SK-N-SH treated with all-trans-retinoic acid at 6 μM for 48 hours (cell line): ENCODE data around the gene TNFRSF9.
"Not testable (repeated sequence)": the region's sequence is repeated elsewhere in the genome, so short reads cannot be mapped to it uniquely, and the experiment has no call there.

ENCODE experiments used
- ATAC-seq: fragments of 200-7000 bp; cut with Tn5 transposase; 3 replicates; pipeline ENCODE4 v1.9.1; 2020; ENCODE audit warnings: mild to moderate bottlenecking, moderate library complexity
- ARNTL ChIP-seq: fragments of 450-650 bp; formaldehyde crosslinking; IDR thresholded peaks from 2 replicates; pipeline ENCODE4 v1.5.0; 2020; ENCODE audit warnings: low read depth, mild to moderate bottlenecking, moderate library complexity, borderline replicate concordance
- BACH2 ChIP-seq: fragments of 250-450 bp; sonication (Bioruptor Pico); IDR thresholded peaks from 2 replicates; pipeline ENCODE4 v1.9.0; 2021; ENCODE audit warnings: mild to moderate bottlenecking, borderline replicate concordance
- CSDC2 ChIP-seq: fragments of 250-450 bp; sonication (Bioruptor Pico); IDR thresholded peaks from 2 replicates; pipeline ENCODE4 v1.5.0; 2020; ENCODE audit warnings: mild to moderate bottlenecking, moderate library complexity
- ESRRG ChIP-seq: fragments of 250-450 bp; sonication (Bioruptor Pico); IDR thresholded peaks from 2 replicates; pipeline ENCODE4 v1.6.1; 2021; ENCODE audit warnings: mild to moderate bottlenecking
- GLIS3 ChIP-seq: fragments of 250-450 bp; sonication (Bioruptor Pico); IDR thresholded peaks from 2 replicates; pipeline ENCODE4 v1.5.0; 2020; ENCODE audit warnings: mild to moderate bottlenecking, moderate library complexity
- ISL1 ChIP-seq: fragments of 250-450 bp; sonication (Bioruptor Pico); IDR thresholded peaks from 2 replicates; pipeline ENCODE4 v2.1.2; 2022; ENCODE audit warnings: mild to moderate bottlenecking, moderate library complexity
- OSR1 ChIP-seq: fragments of 250-450 bp; sonication (Bioruptor Pico); IDR thresholded peaks from 2 replicates; pipeline ENCODE4 v1.8.0; 2022; ENCODE audit warnings: moderate library complexity, mild to moderate bottlenecking, inconsistent platforms
- PPARA ChIP-seq: fragments of 250-450 bp; sonication (Bioruptor Pico); IDR thresholded peaks from 2 replicates; pipeline ENCODE4 v1.5.0; 2020; ENCODE audit warnings: mild to moderate bottlenecking, borderline replicate concordance
- RARB ChIP-seq: fragments of 250-450 bp; sonication (Bioruptor Pico); IDR thresholded peaks from 2 replicates; pipeline ENCODE4 v1.8.0; 2021; ENCODE audit warnings: mild to moderate bottlenecking, moderate library complexity
- SNAI2 ChIP-seq: fragments of 250-450 bp; sonication (Bioruptor Pico); IDR thresholded peaks from 2 replicates; pipeline ENCODE4 v1.5.0; 2020; ENCODE audit warnings: mild to moderate bottlenecking, moderate library complexity
- TCF4 ChIP-seq: fragments of 250-450 bp; sonication (Bioruptor Pico); IDR thresholded peaks from 2 replicates; pipeline ENCODE4 v1.8.0; 2021; ENCODE audit warnings: mild to moderate bottlenecking, moderate library complexity, borderline replicate concordance
- TOX ChIP-seq: fragments of 250-450 bp; sonication (Bioruptor Pico); IDR thresholded peaks from 2 replicates; pipeline ENCODE4 v1.8.0; 2021; ENCODE audit warnings: mild to moderate bottlenecking, moderate library complexity, borderline replicate concordance
- ZC3H10 ChIP-seq: fragments of 250-450 bp; sonication (Bioruptor Pico); IDR thresholded peaks from 2 replicates; pipeline ENCODE4 v1.5.1; 2021; ENCODE audit warnings: mild to moderate bottlenecking, moderate library complexity
- ZFP30 ChIP-seq: fragments of 450-650 bp; formaldehyde crosslinking; IDR thresholded peaks from 2 replicates; pipeline ENCODE4 v1.5.0; 2022; ENCODE audit warnings: mild to moderate bottlenecking, moderate library complexity
- ZNF70 ChIP-seq: fragments of 450-650 bp; formaldehyde crosslinking; IDR thresholded peaks from 2 replicates; pipeline ENCODE4 v1.5.0; 2020; ENCODE audit warnings: mild to moderate bottlenecking, moderate library complexity
- ZNF8 ChIP-seq: fragments of 450-650 bp; formaldehyde crosslinking; IDR thresholded peaks from 2 replicates; pipeline ENCODE4 v1.5.0; 2020; ENCODE audit warnings: mild to moderate bottlenecking, moderate library complexity
- TF ChIP-seq, protein P1 (sequence below): fragments of 250-450 bp; sonication (Bioruptor Pico); IDR thresholded peaks from 2 replicates; pipeline ENCODE4 v1.8.0; 2021; ENCODE audit warnings: low read depth, mild to moderate bottlenecking, moderate library complexity, borderline replicate concordance
- TF ChIP-seq, protein P2 (sequence below): fragments of 250-450 bp; sonication (Bioruptor Pico); IDR thresholded peaks from 2 replicates; pipeline ENCODE4 v1.5.1; 2021; ENCODE audit warnings: mild to moderate bottlenecking, moderate library complexity
- TF ChIP-seq, protein P3 (sequence below): fragments of 250-450 bp; sonication (Bioruptor Pico); IDR thresholded peaks from 2 replicates; pipeline ENCODE4 v1.5.0; 2020; ENCODE audit warnings: mild to moderate bottlenecking, moderate library complexity
- TF ChIP-seq, protein P4 (sequence below): fragments of 250-450 bp; sonication (Bioruptor Pico); IDR thresholded peaks from 2 replicates; pipeline ENCODE4 v1.8.0; 2020; ENCODE audit warnings: mild to moderate bottlenecking, moderate library complexity, borderline replicate concordance
- TF ChIP-seq, protein P5 (sequence below): fragments of 250-450 bp; sonication (Bioruptor Pico); IDR thresholded peaks from 2 replicates; pipeline ENCODE4 v1.5.1; 2020; ENCODE audit warnings: low read depth, mild to moderate bottlenecking, moderate library complexity

TNFRSF9 gene

DNA sequence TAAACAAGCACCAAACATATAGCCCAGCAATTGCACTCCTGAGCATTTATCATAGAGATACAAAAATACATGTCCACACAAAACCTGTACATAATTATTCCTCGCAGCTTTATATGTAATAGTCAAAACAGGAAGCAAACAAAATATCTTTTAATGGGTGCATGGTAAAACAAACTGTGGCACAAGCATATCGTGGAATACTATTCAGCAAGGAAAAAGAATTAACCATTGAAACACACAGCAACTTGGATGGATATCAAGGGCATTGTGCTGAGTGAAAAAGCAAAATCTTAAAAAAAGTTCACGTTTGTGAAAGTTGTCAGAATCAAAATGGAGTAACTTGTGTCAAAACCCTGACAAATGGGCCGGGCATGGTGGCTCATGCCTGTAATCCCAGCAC lies 12.4 kb downstream of the TNFRSF9 start (continued):
- TF ChIP-seq, protein P1, sequence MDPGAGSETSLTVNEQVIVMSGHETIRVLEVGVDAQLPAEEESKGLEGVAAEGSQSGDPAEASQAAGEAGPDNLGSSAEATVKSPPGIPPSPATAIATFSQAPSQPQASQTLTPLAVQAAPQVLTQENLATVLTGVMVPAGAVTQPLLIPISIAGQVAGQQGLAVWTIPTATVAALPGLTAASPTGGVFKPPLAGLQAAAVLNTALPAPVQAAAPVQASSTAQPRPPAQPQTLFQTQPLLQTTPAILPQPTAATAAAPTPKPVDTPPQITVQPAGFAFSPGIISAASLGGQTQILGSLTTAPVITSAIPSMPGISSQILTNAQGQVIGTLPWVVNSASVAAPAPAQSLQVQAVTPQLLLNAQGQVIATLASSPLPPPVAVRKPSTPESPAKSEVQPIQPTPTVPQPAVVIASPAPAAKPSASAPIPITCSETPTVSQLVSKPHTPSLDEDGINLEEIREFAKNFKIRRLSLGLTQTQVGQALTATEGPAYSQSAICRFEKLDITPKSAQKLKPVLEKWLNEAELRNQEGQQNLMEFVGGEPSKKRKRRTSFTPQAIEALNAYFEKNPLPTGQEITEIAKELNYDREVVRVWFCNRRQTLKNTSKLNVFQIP = no peak
- TF ChIP-seq ARNTL (no peak), CSDC2 (no peak), ZFP30 (no peak), ESRRG (CRISPR knock-in tag) (no peak), PPARA (CRISPR knock-in tag) (no peak)

DNA sequence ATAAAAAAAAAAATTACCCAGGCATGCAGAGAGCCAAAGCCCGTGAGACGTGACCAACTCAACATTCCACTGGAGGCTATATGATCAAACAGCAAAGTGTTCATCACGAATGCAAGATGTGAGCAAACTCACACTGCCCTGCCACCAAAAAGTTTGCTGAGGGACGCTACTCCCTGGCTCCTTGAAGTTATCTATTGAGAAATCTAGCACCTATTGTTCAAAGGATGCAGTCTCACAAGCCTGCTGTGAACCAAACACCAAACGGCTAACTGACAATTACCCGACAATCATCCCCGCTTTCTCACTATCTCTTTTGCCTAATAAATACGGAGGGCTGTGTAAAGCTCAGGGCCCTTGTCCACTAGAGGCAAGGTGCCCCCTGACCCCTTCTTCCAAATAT lies 13.6 kb downstream of the TNFRSF9 start:
- not testable (repeated sequence) for ATAC-seq

DNA sequence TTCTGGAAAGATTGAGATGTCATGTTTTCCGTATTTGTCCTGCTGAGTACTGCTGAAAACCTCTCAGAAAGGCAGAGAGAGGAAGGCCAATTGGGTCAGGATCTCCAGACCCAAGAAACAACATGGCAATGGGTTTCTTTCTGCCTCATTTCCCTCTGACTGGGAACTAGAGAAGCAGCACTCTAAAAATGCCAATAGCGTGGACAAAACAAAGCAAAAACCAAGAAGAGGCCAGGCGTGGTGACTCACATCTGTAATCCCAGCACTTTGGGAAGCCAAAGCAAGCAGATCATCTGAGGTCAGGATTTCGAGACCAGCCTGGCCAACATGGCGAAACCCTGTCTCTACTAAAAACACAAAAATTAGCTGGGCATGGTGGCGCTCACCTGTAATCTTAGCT lies 18.3 kb downstream of the TNFRSF9 start:
- no peak for ATAC-seq
- TF ChIP-seq ISL1 (CRISPR knock-in tag) = no peak
- TF ChIP-seq SNAI2 (CRISPR knock-in tag) = no peak
- TF ChIP-seq TOX (CRISPR knock-in tag) = no peak
- TF ChIP-seq, protein P2, sequence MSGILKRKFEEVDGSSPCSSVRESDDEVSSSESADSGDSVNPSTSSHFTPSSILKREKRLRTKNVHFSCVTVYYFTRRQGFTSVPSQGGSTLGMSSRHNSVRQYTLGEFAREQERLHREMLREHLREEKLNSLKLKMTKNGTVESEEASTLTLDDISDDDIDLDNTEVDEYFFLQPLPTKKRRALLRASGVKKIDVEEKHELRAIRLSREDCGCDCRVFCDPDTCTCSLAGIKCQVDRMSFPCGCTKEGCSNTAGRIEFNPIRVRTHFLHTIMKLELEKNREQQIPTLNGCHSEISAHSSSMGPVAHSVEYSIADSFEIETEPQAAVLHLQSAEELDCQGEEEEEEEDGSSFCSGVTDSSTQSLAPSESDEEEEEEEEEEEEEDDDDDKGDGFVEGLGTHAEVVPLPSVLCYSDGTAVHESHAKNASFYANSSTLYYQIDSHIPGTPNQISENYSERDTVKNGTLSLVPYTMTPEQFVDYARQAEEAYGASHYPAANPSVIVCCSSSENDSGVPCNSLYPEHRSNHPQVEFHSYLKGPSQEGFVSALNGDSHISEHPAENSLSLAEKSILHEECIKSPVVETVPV (CRISPR knock-in tag) = no peak
- TF ChIP-seq, protein P1 = no peak
- no peak for TF ChIP-seq ESRRG (CRISPR knock-in tag)
- TF ChIP-seq ZFP30 = no peak
- TF ChIP-seq RARB = no peak
- no peak for TF ChIP-seq PPARA (CRISPR knock-in tag)
- no peak for TF ChIP-seq ZNF8
- TF ChIP-seq ARNTL = no peak
- TF ChIP-seq, protein P3, sequence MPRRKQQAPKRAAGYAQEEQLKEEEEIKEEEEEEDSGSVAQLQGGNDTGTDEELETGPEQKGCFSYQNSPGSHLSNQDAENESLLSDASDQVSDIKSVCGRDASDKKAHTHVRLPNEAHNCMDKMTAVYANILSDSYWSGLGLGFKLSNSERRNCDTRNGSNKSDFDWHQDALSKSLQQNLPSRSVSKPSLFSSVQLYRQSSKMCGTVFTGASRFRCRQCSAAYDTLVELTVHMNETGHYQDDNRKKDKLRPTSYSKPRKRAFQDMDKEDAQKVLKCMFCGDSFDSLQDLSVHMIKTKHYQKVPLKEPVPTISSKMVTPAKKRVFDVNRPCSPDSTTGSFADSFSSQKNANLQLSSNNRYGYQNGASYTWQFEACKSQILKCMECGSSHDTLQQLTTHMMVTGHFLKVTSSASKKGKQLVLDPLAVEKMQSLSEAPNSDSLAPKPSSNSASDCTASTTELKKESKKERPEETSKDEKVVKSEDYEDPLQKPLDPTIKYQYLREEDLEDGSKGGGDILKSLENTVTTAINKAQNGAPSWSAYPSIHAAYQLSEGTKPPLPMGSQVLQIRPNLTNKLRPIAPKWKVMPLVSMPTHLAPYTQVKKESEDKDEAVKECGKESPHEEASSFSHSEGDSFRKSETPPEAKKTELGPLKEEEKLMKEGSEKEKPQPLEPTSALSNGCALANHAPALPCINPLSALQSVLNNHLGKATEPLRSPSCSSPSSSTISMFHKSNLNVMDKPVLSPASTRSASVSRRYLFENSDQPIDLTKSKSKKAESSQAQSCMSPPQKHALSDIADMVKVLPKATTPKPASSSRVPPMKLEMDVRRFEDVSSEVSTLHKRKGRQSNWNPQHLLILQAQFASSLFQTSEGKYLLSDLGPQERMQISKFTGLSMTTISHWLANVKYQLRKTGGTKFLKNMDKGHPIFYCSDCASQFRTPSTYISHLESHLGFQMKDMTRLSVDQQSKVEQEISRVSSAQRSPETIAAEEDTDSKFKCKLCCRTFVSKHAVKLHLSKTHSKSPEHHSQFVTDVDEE (CRISPR knock-in tag) = no peak
- no peak for TF ChIP-seq CSDC2
- TF ChIP-seq, protein P4, sequence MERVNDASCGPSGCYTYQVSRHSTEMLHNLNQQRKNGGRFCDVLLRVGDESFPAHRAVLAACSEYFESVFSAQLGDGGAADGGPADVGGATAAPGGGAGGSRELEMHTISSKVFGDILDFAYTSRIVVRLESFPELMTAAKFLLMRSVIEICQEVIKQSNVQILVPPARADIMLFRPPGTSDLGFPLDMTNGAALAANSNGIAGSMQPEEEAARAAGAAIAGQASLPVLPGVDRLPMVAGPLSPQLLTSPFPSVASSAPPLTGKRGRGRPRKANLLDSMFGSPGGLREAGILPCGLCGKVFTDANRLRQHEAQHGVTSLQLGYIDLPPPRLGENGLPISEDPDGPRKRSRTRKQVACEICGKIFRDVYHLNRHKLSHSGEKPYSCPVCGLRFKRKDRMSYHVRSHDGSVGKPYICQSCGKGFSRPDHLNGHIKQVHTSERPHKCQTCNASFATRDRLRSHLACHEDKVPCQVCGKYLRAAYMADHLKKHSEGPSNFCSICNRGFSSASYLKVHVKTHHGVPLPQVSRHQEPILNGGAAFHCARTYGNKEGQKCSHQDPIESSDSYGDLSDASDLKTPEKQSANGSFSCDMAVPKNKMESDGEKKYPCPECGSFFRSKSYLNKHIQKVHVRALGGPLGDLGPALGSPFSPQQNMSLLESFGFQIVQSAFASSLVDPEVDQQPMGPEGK (CRISPR knock-in tag) = no peak
- no peak for TF ChIP-seq ZC3H10

DNA sequence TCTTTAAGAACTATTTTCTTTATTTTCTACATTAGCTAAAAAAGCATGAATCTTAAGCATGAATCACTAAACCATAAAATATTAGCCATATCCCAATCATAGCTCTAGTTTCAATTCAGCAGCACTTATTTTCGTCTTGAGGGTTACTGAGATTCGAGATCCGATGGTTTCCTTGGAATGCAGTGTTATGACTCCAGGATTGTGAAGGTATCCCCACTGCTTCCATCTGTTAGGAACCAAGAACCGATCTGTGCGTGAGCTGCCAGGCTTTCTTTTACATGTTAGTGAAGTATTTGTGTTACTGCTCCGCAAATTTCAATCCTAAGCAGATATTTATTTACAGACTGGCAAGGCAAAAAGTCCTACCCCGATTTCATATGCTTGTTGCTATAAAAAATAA lies 18.8 kb downstream of the TNFRSF9 start:
- no peak for ATAC-seq
- TF ChIP-seq BACH2 (no peak), ARNTL (no peak), ISL1 (CRISPR knock-in tag) (no peak), ESRRG (CRISPR knock-in tag) (no peak), RARB (no peak), GLIS3 (CRISPR knock-in tag) (no peak), OSR1 (CRISPR knock-in tag) (no peak), ZNF8 (no peak), TCF4 (no peak), SNAI2 (CRISPR knock-in tag) (no peak), ZFP30 (no peak), CSDC2 (no peak), ZNF70 (no peak), ZC3H10 (no peak), TOX (CRISPR knock-in tag) (no peak)
- TF ChIP-seq, protein P3 (CRISPR knock-in tag) = no peak
- TF ChIP-seq, protein P5, sequence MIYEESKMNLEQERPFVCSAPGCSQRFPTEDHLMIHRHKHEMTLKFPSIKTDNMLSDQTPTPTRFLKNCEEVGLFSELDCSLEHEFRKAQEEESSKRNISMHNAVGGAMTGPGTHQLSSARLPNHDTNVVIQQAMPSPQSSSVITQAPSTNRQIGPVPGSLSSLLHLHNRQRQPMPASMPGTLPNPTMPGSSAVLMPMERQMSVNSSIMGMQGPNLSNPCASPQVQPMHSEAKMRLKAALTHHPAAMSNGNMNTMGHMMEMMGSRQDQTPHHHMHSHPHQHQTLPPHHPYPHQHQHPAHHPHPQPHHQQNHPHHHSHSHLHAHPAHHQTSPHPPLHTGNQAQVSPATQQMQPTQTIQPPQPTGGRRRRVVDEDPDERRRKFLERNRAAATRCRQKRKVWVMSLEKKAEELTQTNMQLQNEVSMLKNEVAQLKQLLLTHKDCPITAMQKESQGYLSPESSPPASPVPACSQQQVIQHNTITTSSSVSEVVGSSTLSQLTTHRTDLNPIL = no peak
